ENCODE results near the gene PTTG1IP.

- TF ChIP-seq SUZ12 (IDR thresholded peaks at IDR 0.05; ENCODE audit: extremely low read depth, insufficient read depth, insufficient read length), result no peak
- no peak for TF ChIP-seq ZNF274 (IDR thresholded peaks at IDR 0.05; ENCODE audit: low read depth, low read length)
- TF ChIP-seq YY1 (IDR thresholded peaks at IDR 0.05; ENCODE audit: insufficient read depth, insufficient read length), result no peak
Observed at GRCh38 chr21:44890338-44890931, 16.9 kb upstream of the PTTG1IP start.
